Heart left ventricle (tissue), 13 donors: ENCODE results near the gene RYR3.

Source experiments
- CTCF ChIP-seq, 12 donors: fragments of 200-600 bp; sonication (generic) in 4 of 12; IDR thresholded peaks; one replicate each; pipeline versions ENCODE4 v1.5.0 to v1.8.0; 2018 to 2022; ENCODE audit warnings: antibody characterized with exemption in 12 of 12, mild to moderate bottlenecking in 5 of 12
- POLR2A ChIP-seq, 2 donors: fragments of 450-650 bp; IDR thresholded peaks; one replicate each; pipeline ENCODE4 v1.6.1; 2017; ENCODE audit warnings: antibody characterized with exemption in 2 of 2, mild to moderate bottlenecking in 2 of 2, moderate library complexity in 2 of 2
- donor health status: ischemic (EF 13 %, LVEDD 7.1; RV severe dilation, severe dysfunction).
- donor health status: DM: no; HTN: yes; CAD: no.
- donor health status: DM: no; HTN: no; CAD: no.
- donor health status: ischemic (EF 25% LVEDD 6.9; RV normal size, moderate dysfunction).
- donor health status: ischemic (EF 25% LVEDD 5.7; RV mildly dilated, moderate dysfunction).
- donor health status: ischemic (EF 35%, LVEDD 5.7; RV mildly dilated, moderate dysfunction).
- donor health status: nonischemic (EF 11% LVEDD 7.7; RV severe dilation, severe dysfunction).
- donor health status: DM: yes; HTN: yes; CAD: no.
- donor health status: PGD.
- donor health status: ischemic (EF 29% LVEDD 5.4; RV normal size, mild dysfunction).
- donor health status: nonischemic (EF 23%, LVEDD 6.1; RV moderate dilation, normal function).

GRCh38 chr15:33382491-33382890 is 71.7 kb downstream of the RYR3 start:
- TF ChIP-seq CTCF (IDR thresholded peaks at IDR 0.05): no peak
- TF ChIP-seq POLR2A (IDR thresholded peaks at IDR 0.05): no peak
